HG03558 (cell line): Measurements from ENCODE around the gene FURIN.

Experiments used
- ATAC-seq: cut with Tn5 transposase; IDR thresholded peaks from one replicate; pipeline ENCODE4 v1.9.1; 2021; ENCODE audit warnings: moderate number of reproducible peaks; ENCODE audit not compliant: unreplicated experiment; ENCODE audit errors: extremely low read depth

Gene FURIN

DNA sequence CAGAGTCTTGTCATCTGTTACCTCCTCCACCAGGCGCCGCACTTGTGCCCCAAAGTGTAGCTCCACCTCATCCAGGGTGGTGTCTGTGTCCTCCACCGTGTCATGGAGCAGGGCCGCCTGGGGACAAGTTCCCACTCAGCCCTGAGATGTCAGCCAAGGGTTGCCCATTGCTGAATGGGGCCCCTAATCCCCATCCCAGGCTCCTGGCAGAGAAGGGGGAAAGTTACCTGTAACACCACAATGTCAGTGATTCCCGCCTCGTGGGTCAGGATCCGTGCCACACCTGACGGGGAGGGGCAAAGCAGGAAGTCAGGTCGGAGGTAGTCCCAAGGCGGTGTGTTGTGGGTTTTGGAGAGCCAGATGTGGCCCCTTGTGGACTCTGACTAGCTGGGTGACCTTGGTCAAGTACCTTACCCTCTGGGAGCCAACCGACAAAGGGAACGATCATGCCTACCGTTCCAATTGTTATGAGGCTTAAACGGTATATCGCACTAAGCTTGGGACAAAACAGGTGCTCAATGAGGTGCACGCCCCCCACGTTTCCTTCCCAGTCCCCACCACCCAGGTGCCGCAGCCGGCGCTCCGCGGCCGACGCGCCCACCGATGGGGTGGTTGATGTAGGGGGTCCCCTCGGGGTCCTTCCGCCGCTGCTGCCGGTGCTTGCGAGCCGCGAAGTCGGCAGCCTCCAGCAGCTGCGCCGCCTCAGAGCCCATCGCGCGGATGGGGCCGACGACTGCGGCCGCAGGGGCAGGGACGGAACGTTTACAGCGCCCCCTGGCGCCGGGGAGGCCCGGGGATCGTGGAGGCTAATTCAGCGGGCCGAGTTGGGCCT is 63.7 kb downstream of the FURIN start, which contains the start of gene HDDC3:
Gene HDDC3, minus strand, starts transcription at position 722 of the 832 bp plus-strand sequence. Its CDS starts 9 bp downstream, at position 713.
- peak; percentile 36 for ATAC-seq

DNA sequence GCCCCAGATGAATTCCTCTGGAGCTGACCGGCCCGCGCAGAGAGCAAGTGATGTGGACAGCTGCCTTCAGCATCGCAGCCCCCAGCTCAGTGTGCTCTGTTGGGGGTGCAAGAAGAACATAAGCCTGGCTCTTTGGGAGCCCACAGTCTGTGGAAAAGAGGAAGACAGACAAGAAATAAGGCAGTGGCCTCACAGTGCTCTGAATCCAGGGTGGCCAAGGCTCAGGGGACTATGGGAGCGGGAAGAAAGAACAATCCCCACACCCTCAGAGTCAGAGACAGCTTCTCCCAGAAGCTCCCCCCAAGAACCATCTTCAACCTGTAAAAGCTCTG is 64.2 kb downstream of the FURIN start:
- no peak for ATAC-seq
